NCI-H510A treated with DMSO at 0.1 percent for 48 hours (cell line): ENCODE results near the gene CCDC169.

Experiments used
- DNase-seq: peaks from one replicate; lab custom pipeline; 2025; lab: John Stamatoyannopoulos, UW

CCDC169 gene

GRCh38 chr13:36244073-36244472 lies 53.5 kb downstream of the CCDC169 start:
- DNase-seq = no peak

- DNase-seq = no peak
These were observed 54.9 kb downstream of the CCDC169 start for GRCh38 chr13:36242761-36243160.

GRCh38 chr13:36231236-36231635 lies 66.4 kb downstream of the CCDC169 start:
- no peak for DNase-seq

- no peak for DNase-seq
These were observed 72.9 kb downstream of the CCDC169 start for GRCh38 chr13:36224730-36225129.

GRCh38 chr13:36219883-36220282 lies 77.7 kb downstream of the CCDC169 start:
- no peak for DNase-seq

GRCh38 chr13:36217456-36217855 lies 80.2 kb downstream of the CCDC169 start:
- no peak for DNase-seq

- DNase-seq = no peak
These were observed 83.3 kb downstream of the CCDC169 start, which contains the start of gene SOHLH2 for GRCh38 chr13:36214163-36214921. SOHLH2 (minus strand) TSS chr13:36214556; CDS start chr13:36214526, 30 bp downstream.

GRCh38 chr13:36212789-36213188 lies 84.8 kb downstream of the CCDC169 start:
- peak; percentile 2 for DNase-seq

GRCh38 chr13:36211567-36211966 lies 86.0 kb downstream of the CCDC169 start:
- peak; percentile 30 for DNase-seq

GRCh38 chr13:36210738-36211137 lies 86.9 kb downstream of the CCDC169 start:
- no peak for DNase-seq

- no peak for DNase-seq
These were observed 89.9 kb downstream of the CCDC169 start for GRCh38 chr13:36207672-36208071.

GRCh38 chr13:36193151-36193855 lies 104.3 kb downstream of the CCDC169 start:
- no peak for DNase-seq

GRCh38 chr13:36192166-36192565 lies 105.4 kb downstream of the CCDC169 start:
- DNase-seq = no peak

GRCh38 chr13:36190771-36191170 lies 106.8 kb downstream of the CCDC169 start:
- no peak for DNase-seq

- DNase-seq = no peak
These were observed 109.2 kb downstream of the CCDC169 start for GRCh38 chr13:36188441-36188840.

- no peak for DNase-seq
These were observed 113.7 kb downstream of the CCDC169 start for GRCh38 chr13:36183901-36184300.
